Endothelial cell of umbilical vein (primary cell): Measurements from ENCODE around the gene RADIL. TPM values are rescaled to one million over a fixed set of nuclear protein-coding genes. Genes with fewer than 3 reads are reported as not detected.

Experiments used
- BruUV-seq: library from RNA; stranded (reverse); fragments of 400-500 nt; replicated peaks from 2 replicates; lab custom pipeline; 2021; lab: Mats Ljungman, UMichigan
- CTCF ChIA-PET: fragments of 300-600, 350-600 bp; sonication (Branson Sonifier 250); formaldehyde crosslinking; loops from one replicate; lab custom pipeline; 2021; ENCODE audit warnings: antibody characterized with exemption, inconsistent platforms; lab: Charles Lee
- POLR2A ChIA-PET: fragments of 300-600, 350-600 bp; sonication (Branson Sonifier 250); formaldehyde crosslinking; loops from one replicate; lab custom pipeline; 2021; ENCODE audit warnings: antibody characterized with exemption, inconsistent platforms; lab: Charles Lee
- DNase-seq: peaks from one replicate; pipeline ENCODE4 v3.0.0-alpha.2; 2011; ENCODE audit warnings: low read depth, low spot score
- FAIRE-seq: peaks from 2 replicates; lab custom pipeline; 2011; peaks lifted over from hg19 to GRCh38; lab: Jason Lieb, UNC
- H2AFZ ChIP-seq: 2 replicates; pipeline ENCODE4 v1.6.0; 2012; ENCODE audit warnings: low read depth, low read length, control low read depth, inconsistent platforms
- H3K27ac ChIP-seq: 2 replicates; pipeline ENCODE4 v1.5.1; 2011; ENCODE audit warnings: low read depth, mild to moderate bottlenecking, control low read depth, low read length, moderate library complexity; ENCODE audit not compliant: insufficient read depth
- H3K27me3 ChIP-seq, 2 experiments: 2 replicates each; pipeline versions ENCODE4 v1.6.0 to v1.6.1; 2011; ENCODE audit warnings: low read length in 2 of 2, mixed read lengths in 1 of 2; ENCODE audit not compliant: control insufficient read depth in 2 of 2, insufficient read depth in 2 of 2
- H3K36me3 ChIP-seq, 2 experiments: 2 replicates in 1 of 2; 3 replicates in 1 of 2; pipeline ENCODE4 v1.5.1; 2011; ENCODE audit warnings: low read length in 2 of 2, mild to moderate bottlenecking in 1 of 2, moderate library complexity in 1 of 2; ENCODE audit not compliant: control insufficient read depth in 2 of 2, insufficient read depth in 2 of 2; ENCODE audit errors: extremely low read depth in 1 of 2
- H3K4me1 ChIP-seq: 3 replicates; pipeline ENCODE4 v1.5.1; 2011; ENCODE audit warnings: mild to moderate bottlenecking, low read length; ENCODE audit not compliant: control insufficient read depth, insufficient read depth; ENCODE audit errors: extremely low read depth
- H3K4me2 ChIP-seq: 2 replicates; pipeline ENCODE4 v1.6.1; 2011; ENCODE audit warnings: low read length, control low read depth, mixed read lengths; ENCODE audit not compliant: insufficient read depth
- H3K4me3 ChIP-seq, 3 experiments: fragments of 200-600 bp in 1 of 3; sonication (generic), shearing (Covaris generic) in 1 of 3; replicated peaks in 1 of 3; 2 replicates each; pipeline ENCODE4 v1.5.1; 2011 to 2016; ENCODE audit warnings: control low read depth in 3 of 3, low read length in 3 of 3, mild to moderate bottlenecking in 2 of 3, inconsistent platforms in 1 of 3, low read depth in 1 of 3, moderate library complexity in 1 of 3; ENCODE audit not compliant: insufficient read depth in 1 of 3
- H3K79me2 ChIP-seq: 2 replicates; pipeline ENCODE4 v1.6.0; 2012; ENCODE audit warnings: low read length, inconsistent platforms; ENCODE audit not compliant: control insufficient read depth, insufficient read depth
- H3K9ac ChIP-seq: replicated peaks from 2 replicates; pipeline ENCODE3; 2011; ENCODE audit warnings: low read length, control low read depth; ENCODE audit not compliant: insufficient read depth; ENCODE audit errors: extremely low read depth
- H3K9me1 ChIP-seq: replicated peaks from 3 replicates; pipeline ENCODE4 v1.6.0; 2011; ENCODE audit warnings: mild to moderate bottlenecking, low read length; ENCODE audit not compliant: control insufficient read depth, insufficient read depth; ENCODE audit errors: extremely low read depth
- H3K9me3 ChIP-seq: replicated peaks from 2 replicates; pipeline ENCODE4 v1.5.1; 2012; ENCODE audit warnings: low read length, inconsistent platforms; ENCODE audit not compliant: control insufficient read depth, insufficient read depth
- H4K20me1 ChIP-seq: replicated peaks from 2 replicates; pipeline ENCODE3; 2011; ENCODE audit warnings: mild to moderate bottlenecking, low read length; ENCODE audit not compliant: control insufficient read depth, insufficient read depth; ENCODE audit errors: extremely low read depth
- EZH2 ChIP-seq: IDR thresholded peaks from 2 replicates; pipeline ENCODE4 v1.6.1; 2012; ENCODE audit warnings: borderline replicate concordance, low read depth, mild to moderate bottlenecking, moderate library complexity, low read length, inconsistent platforms; ENCODE audit not compliant: severe bottlenecking
- FOS ChIP-seq: IDR thresholded peaks from 2 replicates; pipeline ENCODE4 v1.6.1; 2011; ENCODE audit warnings: mild to moderate bottlenecking, low read length, moderate library complexity, borderline replicate concordance; ENCODE audit not compliant: insufficient read depth
- GATA2 ChIP-seq: IDR thresholded peaks from 2 replicates; pipeline ENCODE4 v1.7.0; 2011; ENCODE audit warnings: low read depth, mild to moderate bottlenecking, moderate library complexity, mixed read lengths, low read length; ENCODE audit not compliant: insufficient read length, insufficient read depth
- JUN ChIP-seq: IDR thresholded peaks from 2 replicates; pipeline ENCODE4 v1.6.1; 2011; ENCODE audit warnings: borderline replicate concordance, low read depth; ENCODE audit not compliant: insufficient read length, insufficient read depth
- MYC ChIP-seq: IDR thresholded peaks from one replicate; pipeline ENCODE4 v1.6.1; 2011; ENCODE audit warnings: mild to moderate bottlenecking, low read depth, low read length
- POLR2A ChIP-seq: IDR thresholded peaks from 2 replicates; pipeline ENCODE4 v1.6.1; 2012; ENCODE audit warnings: low read depth, mild to moderate bottlenecking, control low read depth, low read length
- POLR2AphosphoS5 ChIP-seq: IDR thresholded peaks from 2 replicates; pipeline ENCODE4 v1.6.1; 2012; ENCODE audit warnings: low read depth, mild to moderate bottlenecking, control low read depth, low read length, moderate library complexity; ENCODE audit not compliant: insufficient read depth
- dilution Hi-C: fragments of 300-500 bp; cut with MboI; formaldehyde crosslinking; loops from one replicate; pipeline ENCODE4 v1.15.0; 2019; ENCODE audit warnings: low sequenced_read_pairs; ENCODE audit not compliant: extremely low pct_ligation_motif_present
- intact Hi-C: fragments of 100-400 bp; cut with micrococcal nuclease; formaldehyde crosslinking; loops from one replicate; pipeline ENCODE4 v1.10.0; 2022
- polyA plus RNA-seq, 4 experiments: library from polyadenylated mRNA; depleted of rRNA in 3 of 4; stranded (reverse) in 3 of 4; unstranded in 1 of 4; fragments of >200 nt; gene quantifications; 2 replicates each; pipeline versions ENCODE4 v1.2.1 to v1.2.3, GENCODE V29; 2011 to 2012; ENCODE audit warnings: missing spikeins in 1 of 4
- total RNA-seq: library from RNA; stranded (reverse); gene quantifications from 2 replicates; pipeline ENCODE4 v1.2.3, GENCODE V29; 2021
- TF ChIP-seq, protein P1 (sequence below): IDR thresholded peaks from 2 replicates; pipeline ENCODE4 v1.6.1; 2011; ENCODE audit not compliant: insufficient read depth, insufficient read length
- TF ChIP-seq, protein P2 (sequence below), 2 donors: IDR thresholded peaks; 1 replicate in 1 of 2; 2 replicates in 1 of 2; pipeline ENCODE4 v1.5.1; 2011; ENCODE audit warnings: low read length in 2 of 2, mild to moderate bottlenecking in 2 of 2, moderate library complexity in 2 of 2, control low read depth in 1 of 2, inconsistent platforms in 1 of 2, low read depth in 1 of 2; ENCODE audit not compliant: insufficient read depth in 1 of 2; ENCODE audit errors: extremely low read depth in 1 of 2

The RADIL gene
- total and polyA plus RNA-seq, 2 donors (not counting 3 experiments of a cell fraction or from before 2014, with no cell fraction given): 1.2 to 2.5 TPM

DNA sequence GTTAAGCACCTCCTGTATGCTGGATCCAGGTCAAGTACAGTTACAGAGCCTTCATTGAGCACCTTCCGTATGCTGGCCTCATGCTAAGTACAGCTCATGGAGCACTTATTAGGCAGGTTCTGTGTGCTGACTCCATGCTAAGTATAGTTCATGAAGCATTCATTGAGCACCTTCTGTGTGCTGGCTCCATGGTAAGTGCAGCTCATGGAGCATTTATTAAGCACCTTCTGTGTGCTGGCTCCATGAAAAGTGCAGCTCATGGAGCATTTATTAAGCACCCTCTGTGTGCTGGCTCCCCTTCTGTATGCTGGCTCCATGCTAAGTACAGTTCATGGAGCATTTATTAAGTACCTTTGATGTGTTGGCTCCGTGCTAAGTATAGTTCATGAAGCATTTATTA lies 44.9 kb upstream of the RADIL start:
- ChIA-PET CTCF (no interaction called here), POLR2A (no interaction called here)
- intact Hi-C loops: no loop called here
- Histone ChIP-seq H3K4me2 (no peak overlapping the region), H2AFZ (no peak overlapping the region), H3K36me3 (no peaks in the 10 kb centered on the region), H3K79me2 (no peaks in the 10 kb centered on the region), H4K20me1 (no peaks in the 10 kb centered on the region), H3K9ac (no peak overlapping the region), H3K9me3 (no peaks in the 10 kb centered on the region), H3K4me3 (no peak overlapping the region), H3K9me1 (no peaks in the 10 kb centered on the region), H3K27me3 (no peaks in the 10 kb centered on the region), H3K4me1 (no peaks in the 10 kb centered on the region), H3K27ac (no peak overlapping the region)
- dilution Hi-C loops: no loop called here
- no peak for DNase-seq
- BruUV-seq: no TSS peak
- TF ChIP-seq GATA2 (no peak), EZH2 (no peak), MYC (no peak), POLR2AphosphoS5 (no peak), FOS (no peak), POLR2A (no peak), JUN (no peak)
- TF ChIP-seq, protein P1, sequence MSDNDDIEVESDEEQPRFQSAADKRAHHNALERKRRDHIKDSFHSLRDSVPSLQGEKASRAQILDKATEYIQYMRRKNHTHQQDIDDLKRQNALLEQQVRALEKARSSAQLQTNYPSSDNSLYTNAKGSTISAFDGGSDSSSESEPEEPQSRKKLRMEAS: no peak
- TF ChIP-seq, protein P2, sequence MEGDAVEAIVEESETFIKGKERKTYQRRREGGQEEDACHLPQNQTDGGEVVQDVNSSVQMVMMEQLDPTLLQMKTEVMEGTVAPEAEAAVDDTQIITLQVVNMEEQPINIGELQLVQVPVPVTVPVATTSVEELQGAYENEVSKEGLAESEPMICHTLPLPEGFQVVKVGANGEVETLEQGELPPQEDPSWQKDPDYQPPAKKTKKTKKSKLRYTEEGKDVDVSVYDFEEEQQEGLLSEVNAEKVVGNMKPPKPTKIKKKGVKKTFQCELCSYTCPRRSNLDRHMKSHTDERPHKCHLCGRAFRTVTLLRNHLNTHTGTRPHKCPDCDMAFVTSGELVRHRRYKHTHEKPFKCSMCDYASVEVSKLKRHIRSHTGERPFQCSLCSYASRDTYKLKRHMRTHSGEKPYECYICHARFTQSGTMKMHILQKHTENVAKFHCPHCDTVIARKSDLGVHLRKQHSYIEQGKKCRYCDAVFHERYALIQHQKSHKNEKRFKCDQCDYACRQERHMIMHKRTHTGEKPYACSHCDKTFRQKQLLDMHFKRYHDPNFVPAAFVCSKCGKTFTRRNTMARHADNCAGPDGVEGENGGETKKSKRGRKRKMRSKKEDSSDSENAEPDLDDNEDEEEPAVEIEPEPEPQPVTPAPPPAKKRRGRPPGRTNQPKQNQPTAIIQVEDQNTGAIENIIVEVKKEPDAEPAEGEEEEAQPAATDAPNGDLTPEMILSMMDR (IDR thresholded peaks at IDR 0.05; ENCODE audit: extremely low read depth in 1 of 2, insufficient read depth in 1 of 2, low read depth in 1 of 2, low read length in 2 of 2): no peak
- no peak for FAIRE-seq
